HFFc6 (cell line): ENCODE measurements around the gene GTF2F2. TPM values are rescaled to one million over a fixed set of nuclear protein-coding genes. Genes with fewer than 3 reads are reported as not detected.

ENCODE experiments used
- DNase-seq: peaks from one replicate; pipeline ENCODE4 v3.0.0-alpha.2; 2018
- H3K27ac Mint-ChIP-seq: 2 replicates; pipeline ENCODE4 v1.8.0; 2020; ENCODE audit warnings: mild to moderate bottlenecking, mixed read lengths
- H3K27me3 Mint-ChIP-seq: 2 replicates; pipeline ENCODE4 v1.8.0; 2021; ENCODE audit warnings: mild to moderate bottlenecking, moderate library complexity, mixed read lengths; ENCODE audit not compliant: insufficient read depth
- H3K36me3 Mint-ChIP-seq: 2 replicates; pipeline ENCODE4 v1.8.0; 2021; ENCODE audit warnings: low read depth, mixed read lengths
- H3K4me1 Mint-ChIP-seq: 2 replicates; pipeline ENCODE4 v1.8.0; 2020; ENCODE audit warnings: low read depth, mixed read lengths
- H3K4me3 Mint-ChIP-seq: 2 replicates; pipeline ENCODE4 v1.8.0; 2020; ENCODE audit warnings: mild to moderate bottlenecking, moderate library complexity, mixed read lengths
- H3K9me3 Mint-ChIP-seq: 2 replicates; pipeline ENCODE4 v1.8.0; 2020; ENCODE audit warnings: mild to moderate bottlenecking, mixed read lengths
- CTCF ChIP-seq: fragments of 200-600 bp; sonication (generic); IDR thresholded peaks from 2 replicates; pipeline ENCODE4 v1.5.0; 2021; ENCODE audit warnings: antibody characterized with exemption, mild to moderate bottlenecking
- total RNA-seq, 6 experiments: library from RNA; stranded (reverse); fragmentation: NEBNext Ultra II Directional; extraction: Animal tissue kit (Norgen Biotek cat#: 25700); gene quantifications; 2 replicates in 1 of 6; 3 replicates in 5 of 6; pipeline ENCODE4 v1.2.3, GENCODE V29; 2021

GTF2F2 gene
- total RNA-seq, 6 experiments from 2014 or later: 22.9 to 31.5 (median 24.7) TPM

DNA sequence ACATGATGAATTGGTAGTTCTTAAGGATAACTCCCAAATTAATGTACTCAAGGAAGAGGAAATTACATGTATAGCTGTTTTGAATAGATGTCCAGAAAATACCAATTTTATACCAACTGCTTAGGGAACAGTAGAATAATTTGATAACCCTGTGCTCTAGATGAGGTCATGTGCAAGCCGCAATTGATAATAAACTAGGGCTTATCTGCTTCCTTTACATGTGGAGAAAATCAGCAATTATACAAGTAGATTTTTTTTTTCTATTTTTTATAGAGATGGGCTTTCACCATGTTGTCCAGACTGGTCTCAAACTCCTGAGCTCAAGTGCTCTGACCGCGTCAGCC is 211.4 kb downstream of the GTF2F2 start:
- Mint-ChIP-seq H3K27ac (peak overlapping the region; percentile 56), H3K4me1 (peaks cover 98% of the 10 kb centered on the region)

GRCh38 chr13:45332036-45332830 is 211.9 kb downstream of the GTF2F2 start:
- Mint-ChIP-seq H3K36me3 (peaks cover 31% of the 10 kb centered on the region), H3K27ac (peak overlapping the region; percentile 56), H3K4me3 (peak overlapping the region; percentile 19), H3K4me1 (peaks cover 98% of the 10 kb centered on the region), H3K9me3 (no peaks in the 10 kb centered on the region; the same call in 1 of the 2 replicates), H3K27me3 (peaks cover 15% of the 10 kb centered on the region)
- TF ChIP-seq CTCF: no peak
- DNase-seq: peak; percentile 82

More for the DNA sequence above, 211.4 kb downstream of the GTF2F2 start:
- Mint-ChIP-seq H3K9me3 (no peaks in the 10 kb centered on the region; the same call in 1 of the 2 replicates), H3K4me3 (no peak overlapping the region; the same call in 1 of the 2 replicates), H3K27me3 (peaks cover 15% of the 10 kb centered on the region), H3K36me3 (peaks cover 26% of the 10 kb centered on the region)
- DNase-seq: no peak
- no peak for TF ChIP-seq CTCF

DNA sequence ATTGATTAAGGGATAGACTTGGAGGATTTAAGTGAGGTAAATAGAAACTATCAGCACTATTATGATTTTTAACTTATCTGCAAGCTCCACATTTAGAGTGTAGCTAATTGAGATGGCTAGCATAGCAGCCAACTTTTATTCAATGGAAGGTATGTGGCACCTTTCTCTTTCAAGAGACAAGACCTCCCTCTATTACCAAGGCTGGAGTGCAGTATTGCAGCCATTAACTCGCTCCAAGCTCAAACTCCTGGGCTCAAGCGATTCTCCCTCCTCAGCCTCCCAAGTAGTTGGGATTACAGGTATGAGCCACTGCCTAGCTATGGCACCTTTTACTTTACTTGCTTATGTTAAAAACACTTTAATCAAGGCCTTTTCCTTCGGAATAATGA is 212.5 kb downstream of the GTF2F2 start:
- Mint-ChIP-seq H3K4me1 (peaks cover 98% of the 10 kb centered on the region), H3K27ac (peak overlapping the region; percentile 56), H3K27me3 (peaks cover 15% of the 10 kb centered on the region), H3K9me3 (no peaks in the 10 kb centered on the region; the same call in 1 of the 2 replicates), H3K4me3 (peak overlapping the region; percentile 50), H3K36me3 (peaks cover 37% of the 10 kb centered on the region)
- TF ChIP-seq CTCF: no peak
- DNase-seq: no peak

- H3K4me3 Mint-ChIP-seq: peak overlapping the region; percentile 50
- peaks cover 100% of the 10 kb centered on the region for H3K4me1 Mint-ChIP-seq
- H3K36me3 Mint-ChIP-seq: peaks cover 43% of the 10 kb centered on the region
- no peaks in the 10 kb centered on the region; the same call in 1 of the 2 replicates for H3K9me3 Mint-ChIP-seq
- TF ChIP-seq CTCF: no peak
- no peak for DNase-seq
- peaks cover 15% of the 10 kb centered on the region for H3K27me3 Mint-ChIP-seq
- H3K27ac Mint-ChIP-seq: peak overlapping the region; percentile 56
Measured at GRCh38 chr13:45333251-45333976, 213.1 kb downstream of the GTF2F2 start.

Other genes with a start within 250 kb of the GTF2F2 start
- 1 to 10 TPM; 5.7 to 8.4 (median 7.3) TPM for gene NUFIP1, start 131.0 kb upstream of the GTF2F2 start, total RNA-seq
- 10 to 100 TPM; 22.1 to 25.8 (median 23.5) TPM for gene GPALPP1, start 131.0 kb upstream of the GTF2F2 start, total RNA-seq
- gene KCTD4, start 80.5 kb downstream of the GTF2F2 start, total RNA-seq: 1 to 10 TPM in 4 of 6 experiments, under 1 TPM in 2; 0.73 to 4.5 (median 1.1) TPM
- 1,000 to 10,000 TPM; 2,421 to 2,688 (median 2,563) TPM for gene TPT1, start 220.7 kb downstream of the GTF2F2 start, total RNA-seq